ENCODE data around the gene FANCE.
A peak's percentile ranks its signal among the peaks of the same experiment; 100 is the strongest.

FANCE gene

DNA sequence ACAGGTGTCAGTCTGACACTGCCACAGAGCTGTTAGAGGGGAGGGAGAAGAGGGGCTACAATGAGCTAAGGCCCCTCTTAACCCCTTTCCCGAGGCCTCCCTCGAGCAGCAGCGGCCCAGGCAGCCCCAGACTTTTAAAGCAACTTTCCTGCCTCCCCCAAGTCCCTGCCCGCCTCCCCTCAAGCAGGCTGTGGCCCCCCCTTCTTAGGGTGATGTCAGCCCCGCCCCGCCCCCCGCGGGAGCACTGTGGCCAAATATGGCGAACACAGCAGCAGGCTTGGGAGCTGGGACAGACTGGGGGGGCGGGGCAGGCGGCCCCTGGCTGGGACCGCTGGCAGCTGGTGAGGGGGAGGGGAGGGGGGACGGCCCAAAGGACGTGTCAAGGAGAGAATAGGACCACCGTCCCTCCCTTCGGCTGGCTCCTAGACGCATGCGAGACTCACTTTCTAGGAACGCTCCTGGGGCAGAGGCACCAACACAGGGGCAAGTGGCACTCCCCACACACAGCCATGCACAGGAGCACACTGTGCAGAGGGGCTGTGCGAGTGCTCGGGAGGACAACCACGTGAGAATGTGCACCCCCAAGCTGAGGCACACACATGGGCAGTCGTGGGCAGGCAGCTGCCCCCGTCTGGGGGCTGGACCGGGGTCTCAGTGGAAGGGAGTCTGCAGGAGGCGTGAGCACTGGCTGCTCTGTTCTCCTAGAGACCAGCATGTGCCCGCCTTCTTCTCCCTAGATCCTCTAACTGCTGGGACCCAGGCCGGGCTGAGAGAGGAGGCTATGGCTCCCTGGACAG, 38.1 kb downstream of the FANCE start:
- Histone ChIP-seq H3K9ac (ENCODE audit: low read depth, low read length) (peak overlapping the region; percentile 85; the same call in 1 of the 2 replicates), H3K27me3 (ENCODE audit: insufficient read depth, low read length) (peaks cover 7% of the 10 kb centered on the region; the same call in 1 of the 2 replicates), H3K36me3 (ENCODE audit: insufficient read depth, low read depth, low read length) (no peaks in the 10 kb centered on the region), H3K9me3 (ENCODE audit: insufficient read depth, low read depth, low read length) (no peaks in the 10 kb centered on the region), H3K27ac (ENCODE audit: low read length) (peak overlapping the region; percentile 96), H3K4me1 (ENCODE audit: insufficient read depth, low read length) (peaks cover 75% of the 10 kb centered on the region), H3K4me3 (ENCODE audit: low read length) (peak overlapping the region; percentile 63)

DNA sequence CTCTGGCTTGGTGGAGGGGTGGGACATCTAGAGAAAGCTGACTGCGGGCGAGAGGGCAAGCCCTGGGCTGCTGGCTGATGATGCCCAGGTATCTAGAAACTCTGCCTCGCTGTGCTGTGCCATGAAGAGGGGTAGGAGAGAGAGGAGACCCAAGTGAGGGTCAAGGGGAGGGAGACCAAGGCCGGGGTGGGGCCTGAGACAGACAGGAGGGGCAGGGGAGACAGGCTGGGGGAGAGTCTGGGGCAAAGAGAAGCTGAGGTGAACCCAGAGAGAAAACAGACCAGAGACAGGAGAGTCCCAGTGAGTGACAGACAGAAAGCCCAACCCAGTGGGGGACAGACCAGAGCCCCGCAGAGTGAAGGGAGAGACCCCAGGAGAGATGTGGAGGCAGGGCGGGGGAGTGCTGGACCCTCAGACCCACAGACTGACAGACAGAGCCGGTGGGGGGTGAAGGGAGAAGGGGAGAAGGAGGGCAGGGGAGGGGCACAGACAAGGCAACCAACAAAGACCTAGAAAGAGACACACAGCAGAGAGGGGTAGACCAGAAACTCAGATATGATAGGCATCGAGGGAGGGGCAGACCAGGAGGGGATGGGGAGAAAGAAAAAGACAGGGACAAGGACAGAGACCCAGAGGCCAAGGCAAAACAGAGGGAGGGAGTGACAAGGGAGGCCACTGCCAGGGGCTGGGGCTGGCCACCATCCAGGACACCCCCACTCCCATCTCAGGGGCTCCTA, 38.9 kb downstream of the FANCE start:
- Histone ChIP-seq H3K27ac (ENCODE audit: low read length) (peak overlapping the region; percentile 96), H3K9me3 (ENCODE audit: insufficient read depth, low read depth, low read length) (no peaks in the 10 kb centered on the region), H3K36me3 (ENCODE audit: insufficient read depth, low read depth, low read length) (no peaks in the 10 kb centered on the region), H3K4me1 (ENCODE audit: insufficient read depth, low read length) (peaks cover 75% of the 10 kb centered on the region), H3K27me3 (ENCODE audit: insufficient read depth, low read length) (peaks cover 15% of the 10 kb centered on the region; the same call in 1 of the 2 replicates), H3K4me3 (ENCODE audit: low read length) (peak overlapping the region; percentile 63; the same call in 1 of the 2 replicates), H3K9ac (ENCODE audit: low read depth, low read length) (peak overlapping the region; percentile 85; the same call in 1 of the 2 replicates)

DNA sequence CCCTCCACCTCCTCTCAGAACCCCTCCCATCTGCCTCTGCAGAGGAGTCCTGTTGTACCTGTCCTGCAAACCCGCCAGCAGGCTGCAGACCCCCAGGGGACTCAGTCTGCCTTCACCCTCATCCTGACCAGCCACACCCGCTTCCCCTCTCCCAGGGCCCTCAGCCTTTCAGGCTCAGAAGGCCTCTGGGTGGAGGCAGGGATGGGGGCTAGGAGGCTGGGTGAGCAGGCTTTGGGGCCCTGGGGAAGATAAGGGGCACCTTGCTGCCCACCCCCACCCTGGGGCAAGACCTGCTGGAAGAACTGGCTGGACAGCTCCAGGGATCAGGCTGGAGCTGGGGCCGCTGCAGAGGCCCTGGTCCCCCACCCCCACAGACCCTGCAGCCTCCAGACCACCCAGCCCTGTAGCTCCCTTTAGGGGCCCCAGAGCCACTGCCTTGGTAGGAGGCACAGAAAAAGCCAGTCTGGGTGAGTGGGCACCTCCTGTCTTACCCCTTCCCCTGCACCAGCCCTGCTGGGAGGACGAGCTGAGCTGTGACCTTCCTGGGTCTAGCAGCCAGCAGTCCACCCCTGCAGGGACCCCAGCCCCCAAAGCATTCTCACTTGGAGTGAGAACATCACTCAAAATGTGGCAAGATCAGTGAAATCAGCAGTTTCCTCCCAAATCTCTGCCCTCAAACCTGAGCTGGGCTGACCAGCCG, 39.6 kb downstream of the FANCE start:
- Histone ChIP-seq H3K9ac (ENCODE audit: low read depth, low read length) (peak overlapping the region; percentile 85; the same call in 1 of the 2 replicates), H3K4me3 (ENCODE audit: low read length) (peak overlapping the region; percentile 63; the same call in 1 of the 2 replicates), H3K27ac (ENCODE audit: low read length) (no peak overlapping the region), H3K9me3 (ENCODE audit: insufficient read depth, low read depth, low read length) (no peaks in the 10 kb centered on the region), H3K4me1 (ENCODE audit: insufficient read depth, low read length) (peaks cover 71% of the 10 kb centered on the region), H3K36me3 (ENCODE audit: insufficient read depth, low read depth, low read length) (no peaks in the 10 kb centered on the region), H3K27me3 (ENCODE audit: insufficient read depth, low read length) (peaks cover 18% of the 10 kb centered on the region; the same call in 1 of the 2 replicates)

DNA sequence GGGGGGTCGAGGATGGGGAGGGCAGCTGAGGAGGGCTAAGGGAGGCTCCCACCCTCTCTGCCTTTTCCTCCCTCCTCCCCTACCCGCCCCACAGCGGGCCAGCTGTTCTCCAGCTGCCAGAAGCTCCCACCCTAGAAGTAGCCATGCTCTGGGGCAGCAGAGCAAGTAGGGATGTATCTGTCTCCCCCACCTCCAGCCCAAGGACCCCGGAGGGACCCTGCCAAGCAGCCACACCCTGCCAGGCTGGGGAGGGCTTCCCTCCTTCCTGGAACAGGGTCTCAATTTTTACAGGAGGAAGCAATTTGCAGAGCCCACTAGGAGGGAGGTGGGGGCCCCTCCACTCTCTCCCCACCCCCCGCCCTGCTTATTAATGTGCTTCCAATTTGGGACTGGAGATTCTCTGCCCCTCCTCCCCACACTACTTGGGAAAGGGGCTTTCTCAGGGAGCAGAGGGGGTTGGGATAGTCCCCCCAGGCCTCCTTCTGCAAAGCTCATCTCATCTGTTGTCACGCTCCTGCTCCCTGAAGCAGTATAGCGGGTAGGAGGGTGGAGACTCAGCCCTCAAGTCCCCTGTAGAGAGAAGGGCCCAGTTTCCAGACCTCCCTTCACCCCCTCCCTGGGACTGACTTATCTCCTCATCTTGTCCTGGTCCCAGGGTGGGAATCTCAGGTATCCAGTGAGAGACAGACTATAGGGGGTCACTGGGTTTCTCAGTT, 40.3 kb downstream of the FANCE start:
- Histone ChIP-seq H3K27me3 (ENCODE audit: insufficient read depth, low read length) (peaks cover 18% of the 10 kb centered on the region; the same call in 1 of the 2 replicates), H3K36me3 (ENCODE audit: insufficient read depth, low read depth, low read length) (no peaks in the 10 kb centered on the region), H3K4me3 (ENCODE audit: low read length) (peak overlapping the region; percentile 38; the same call in 1 of the 2 replicates), H3K9me3 (ENCODE audit: insufficient read depth, low read depth, low read length) (no peaks in the 10 kb centered on the region), H3K4me1 (ENCODE audit: insufficient read depth, low read length) (peaks cover 66% of the 10 kb centered on the region), H3K9ac (ENCODE audit: low read depth, low read length) (peak overlapping the region; percentile 85; the same call in 1 of the 2 replicates), H3K27ac (ENCODE audit: low read length) (no peak overlapping the region)

DNA sequence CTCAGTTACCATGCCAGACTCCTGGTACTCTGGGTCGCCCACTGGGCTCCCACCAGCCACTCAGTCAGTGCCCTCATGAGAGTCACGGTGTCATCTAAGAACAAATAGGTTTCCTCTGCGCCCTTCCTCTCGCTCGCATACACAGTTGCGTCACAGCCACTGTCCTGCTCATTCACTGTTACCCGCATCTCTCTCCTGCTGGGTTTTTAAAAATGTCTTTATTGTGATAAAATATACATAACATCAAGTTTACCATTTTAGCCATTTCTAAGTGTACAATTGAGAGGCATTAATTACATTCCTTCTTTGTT, 40.8 kb downstream of the FANCE start:
- no peak overlapping the region; the same call in 1 of the 2 replicates for H3K4me3 ChIP-seq (ENCODE audit: low read length)
- peaks cover 61% of the 10 kb centered on the region for H3K4me1 ChIP-seq (ENCODE audit: insufficient read depth, low read length)
- H3K27ac ChIP-seq (ENCODE audit: low read length) = no peak overlapping the region

DNA sequence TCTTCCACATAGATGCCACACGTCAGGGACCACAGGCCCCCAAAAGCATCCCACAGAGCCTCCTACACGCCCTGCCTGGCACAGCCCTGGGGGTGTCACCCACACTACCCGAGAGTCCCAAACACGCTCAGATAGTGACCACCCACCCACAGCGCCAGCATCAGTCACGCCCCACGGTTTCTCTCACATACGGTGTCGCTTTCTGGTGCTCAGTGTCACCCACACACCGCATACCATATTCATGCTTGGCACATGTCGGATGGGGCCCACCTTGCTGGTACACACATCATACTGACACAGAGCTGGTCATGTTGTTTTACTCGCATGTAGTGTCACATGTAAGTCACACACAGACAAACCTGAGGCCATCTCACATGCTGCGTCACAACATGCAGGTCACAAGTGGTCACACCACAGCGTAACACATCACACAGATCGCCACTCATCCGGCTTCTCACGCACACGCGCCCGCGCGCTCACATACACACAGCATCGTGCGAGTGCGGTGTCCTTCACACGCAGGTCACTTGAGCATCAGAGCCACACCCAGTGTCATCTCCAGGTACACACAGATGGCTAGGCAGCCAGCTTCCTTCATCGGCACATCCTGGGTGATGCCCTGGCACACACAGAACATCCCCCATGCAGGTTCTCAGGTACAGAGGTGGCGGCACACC, 41.3 kb downstream of the FANCE start:
- no peak overlapping the region for H3K9ac ChIP-seq (ENCODE audit: low read depth, low read length)
- H3K27me3 ChIP-seq (ENCODE audit: insufficient read depth, low read length) = peaks cover 23% of the 10 kb centered on the region; the same call in 1 of the 2 replicates
- H3K36me3 ChIP-seq (ENCODE audit: insufficient read depth, low read depth, low read length) = no peaks in the 10 kb centered on the region
- H3K4me1 ChIP-seq (ENCODE audit: insufficient read depth, low read length) = peaks cover 59% of the 10 kb centered on the region
- H3K27ac ChIP-seq (ENCODE audit: low read length) = no peak overlapping the region
- no peaks in the 10 kb centered on the region for H3K9me3 ChIP-seq (ENCODE audit: insufficient read depth, low read depth, low read length)
- H3K4me3 ChIP-seq (ENCODE audit: low read length) = no peak overlapping the region

More for the DNA sequence above, 40.8 kb downstream of the FANCE start:
- no peak overlapping the region for H3K9ac ChIP-seq (ENCODE audit: low read depth, low read length)
- peaks cover 18% of the 10 kb centered on the region; the same call in 1 of the 2 replicates for H3K27me3 ChIP-seq (ENCODE audit: insufficient read depth, low read length)
- no peaks in the 10 kb centered on the region for H3K36me3 ChIP-seq (ENCODE audit: insufficient read depth, low read depth, low read length)
- no peaks in the 10 kb centered on the region for H3K9me3 ChIP-seq (ENCODE audit: insufficient read depth, low read depth, low read length)

DNA sequence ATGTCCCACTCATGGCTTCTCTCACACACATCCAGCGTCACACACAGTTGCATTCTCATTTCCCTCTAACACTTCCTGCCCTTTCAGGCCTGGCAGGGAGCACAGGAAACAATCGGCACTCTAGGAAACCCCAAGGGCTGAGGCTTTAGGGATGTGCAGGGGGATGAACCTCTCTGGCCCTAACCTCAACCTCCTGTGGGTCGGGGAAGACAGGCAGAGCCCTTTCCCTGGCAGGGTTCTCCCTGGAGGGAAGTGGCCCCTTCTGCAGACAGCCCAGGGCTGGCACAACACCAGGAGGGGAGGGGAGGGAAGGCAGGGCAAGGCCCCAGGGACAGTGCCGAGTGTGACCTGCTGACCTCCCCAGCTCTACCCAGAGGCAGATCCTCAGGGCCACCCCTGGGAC, 42.0 kb downstream of the FANCE start:
- Histone ChIP-seq H3K9me3 (ENCODE audit: insufficient read depth, low read depth, low read length) (no peaks in the 10 kb centered on the region), H3K27ac (ENCODE audit: low read length) (no peak overlapping the region), H3K36me3 (ENCODE audit: insufficient read depth, low read depth, low read length) (no peaks in the 10 kb centered on the region), H3K4me1 (ENCODE audit: insufficient read depth, low read length) (peaks cover 63% of the 10 kb centered on the region), H3K4me3 (ENCODE audit: low read length) (no peak overlapping the region), H3K27me3 (ENCODE audit: insufficient read depth, low read length) (peaks cover 30% of the 10 kb centered on the region), H3K9ac (ENCODE audit: low read depth, low read length) (no peak overlapping the region)

DNA sequence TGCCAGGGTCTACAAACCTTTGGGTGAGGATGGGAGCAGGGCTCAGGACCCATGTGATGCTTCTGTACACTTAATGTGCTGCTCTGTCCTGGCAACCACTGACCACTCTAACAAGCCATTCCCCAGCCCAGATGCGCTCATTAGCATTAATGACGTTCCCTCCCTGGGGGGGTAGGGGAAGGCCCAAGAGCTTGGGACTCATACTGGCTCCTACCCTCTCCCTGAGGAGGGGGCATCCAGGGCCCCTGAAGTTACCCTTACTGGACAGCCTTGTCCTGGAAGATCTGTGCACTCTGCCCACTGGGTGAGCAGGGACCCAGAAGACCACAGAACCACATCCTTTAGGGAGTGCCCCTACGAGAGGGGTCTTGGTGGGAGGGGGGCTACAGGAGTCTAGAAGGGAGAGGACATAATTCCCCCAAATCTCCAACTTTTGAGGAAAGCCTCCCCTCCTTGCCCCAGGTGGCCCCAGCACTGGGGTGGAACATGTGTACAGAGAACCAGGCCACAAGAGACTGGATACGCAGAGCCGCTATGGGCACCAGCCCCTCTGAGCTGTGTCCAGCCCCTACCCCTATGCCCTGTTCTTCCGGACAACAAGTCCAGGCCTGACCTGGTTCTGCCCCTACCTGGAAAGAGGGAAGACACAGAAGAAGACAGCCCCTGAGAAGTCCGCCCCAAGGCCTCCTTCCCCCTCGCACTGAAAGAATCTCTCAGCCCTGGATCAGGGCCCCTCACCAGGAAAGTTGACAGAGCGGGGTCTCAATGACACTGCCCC, 43.3 kb downstream of the FANCE start:
- H3K27ac ChIP-seq (ENCODE audit: low read length) = no peak overlapping the region

DNA sequence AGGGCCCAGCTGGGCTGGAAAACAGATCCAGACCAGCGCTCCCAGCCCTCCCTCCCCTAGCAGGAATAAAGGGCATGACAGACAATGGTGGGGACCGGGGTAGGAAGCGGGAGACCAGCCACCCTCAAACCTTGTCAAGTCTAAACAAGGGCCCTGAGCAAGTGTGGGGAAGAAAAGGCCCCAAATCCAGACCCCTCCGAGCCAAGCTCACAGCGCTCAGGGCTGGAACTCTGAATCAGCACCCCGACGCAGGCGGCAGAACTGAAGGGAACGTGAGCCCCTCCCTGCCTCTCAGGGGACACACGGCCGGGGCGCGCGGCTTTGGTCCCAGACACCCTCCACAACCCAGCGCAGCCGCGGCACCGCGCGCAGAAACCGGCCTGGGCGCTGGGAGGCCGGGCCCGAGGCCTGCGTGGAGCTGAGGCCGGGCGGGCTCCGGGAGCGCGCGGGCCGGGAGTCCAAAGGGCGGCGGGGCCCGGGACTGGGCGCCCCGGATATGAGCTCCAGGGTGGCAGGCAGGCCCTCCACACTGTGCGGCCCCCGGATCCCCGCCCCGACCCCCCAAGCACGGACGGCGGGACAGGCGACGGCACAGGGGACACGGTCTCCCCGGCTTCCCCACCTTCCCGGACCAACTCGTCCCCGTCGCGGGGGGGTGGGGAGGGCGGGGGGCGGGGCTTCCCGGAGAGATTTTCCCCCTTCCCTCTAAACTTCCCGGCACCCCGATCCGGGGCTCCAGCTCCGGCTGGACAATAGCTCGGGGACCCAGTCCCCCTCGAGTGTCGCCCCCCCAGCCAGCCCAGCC, 44.1 kb downstream of the FANCE start:
- Histone ChIP-seq H3K9me3 (ENCODE audit: insufficient read depth, low read depth, low read length) (no peaks in the 10 kb centered on the region), H3K27me3 (ENCODE audit: insufficient read depth, low read length) (peaks cover 38% of the 10 kb centered on the region), H3K36me3 (ENCODE audit: insufficient read depth, low read depth, low read length) (no peaks in the 10 kb centered on the region), H3K9ac (ENCODE audit: low read depth, low read length) (peak overlapping the region; percentile 69; the same call in 1 of the 2 replicates), H3K27ac (ENCODE audit: low read length) (no peak overlapping the region), H3K4me3 (ENCODE audit: low read length) (peak overlapping the region; percentile 80), H3K4me1 (ENCODE audit: insufficient read depth, low read length) (peaks cover 50% of the 10 kb centered on the region)

More for the DNA sequence above, 43.3 kb downstream of the FANCE start:
- H3K4me1 ChIP-seq (ENCODE audit: insufficient read depth, low read length) = peaks cover 58% of the 10 kb centered on the region
- H3K27me3 ChIP-seq (ENCODE audit: insufficient read depth, low read length) = peaks cover 38% of the 10 kb centered on the region
- H3K9me3 ChIP-seq (ENCODE audit: insufficient read depth, low read depth, low read length) = no peaks in the 10 kb centered on the region
- peak overlapping the region; percentile 80 for H3K4me3 ChIP-seq (ENCODE audit: low read length)
- peak overlapping the region; percentile 69; the same call in 1 of the 2 replicates for H3K9ac ChIP-seq (ENCODE audit: low read depth, low read length)
- H3K36me3 ChIP-seq (ENCODE audit: insufficient read depth, low read depth, low read length) = no peaks in the 10 kb centered on the region

All from iPS-20b (cell line).